GM10248 (cell line): ENCODE measurements around the gene GABARAPL2.
A peak's percentile ranks its signal among the peaks of the same experiment; 100 is the strongest.

Source experiments
- CTCF ChIA-PET: fragments of 300-600 bp; sonication (Branson Sonifier 250); formaldehyde crosslinking; extraction: SDS; loops from one replicate; lab custom pipeline; 2021; ENCODE audit warnings: antibody characterized with exemption; lab: Yijun Ruan, JAX
- POLR2A ChIA-PET: fragments of 350-650 bp; sonication (Branson Sonifier 250); formaldehyde crosslinking; extraction: SDS; loops from one replicate; lab custom pipeline; 2020; ENCODE audit warnings: antibody characterized with exemption; lab: Yijun Ruan, JAX
- DNase-seq: peaks from one replicate; pipeline ENCODE4 v3.0.0; 2012; ENCODE audit errors: extremely low spot score
- CTCF ChIP-seq: IDR thresholded peaks from 2 replicates; pipeline ENCODE4 v1.5.1; 2012; ENCODE audit warnings: mild to moderate bottlenecking, low read depth; ENCODE audit errors: extremely low read depth, missing control alignments, control extremely low read depth

Gene GABARAPL2

GRCh38 chr16:75620326-75621169, 54.4 kb downstream of the GABARAPL2 start:
- ChIA-PET POLR2A (interaction anchor here (0.6 kb wide), 1 partner anchor 183 kb away, joined by 5 read pairs; no protein-coding TSS in a partner anchor), CTCF (interaction anchor here (0.7 to 4.6 kb wide), 17 partner anchors 8 to 156 kb away, joined by 3 to 33 read pairs (median 4); partner anchors contain the start of genes KARS1, TERF2IP and TMEM170A)
- TF ChIP-seq CTCF = no peak
- no peak for DNase-seq

DNA sequence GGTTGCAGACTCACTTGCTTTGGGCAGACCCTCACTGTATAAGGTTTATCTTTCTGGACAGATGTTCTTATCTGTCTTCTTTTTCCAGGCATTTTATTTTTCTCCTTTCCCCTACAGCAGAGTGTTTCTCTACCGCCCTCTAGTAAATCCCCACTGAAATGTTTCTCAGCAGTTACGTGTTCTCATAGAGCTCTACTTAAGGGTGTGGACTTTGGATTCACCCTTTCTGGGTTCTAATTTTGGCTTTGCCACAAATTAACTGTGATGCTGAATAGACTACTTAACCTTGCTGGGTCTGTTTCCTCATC, 54.9 kb downstream of the GABARAPL2 start:
- ChIA-PET CTCF (interaction anchor here (0.8 to 4.6 kb wide), 24 partner anchors 8 to 157 kb away, joined by 3 to 33 read pairs (median 4); partner anchors contain the start of genes KARS1, TERF2IP and TMEM170A), POLR2A (interaction anchor here (0.6 kb wide), 2 partner anchors 184 to 234 kb away, joined by 3 to 5 read pairs; no protein-coding TSS in a partner anchor)
- peak; percentile 41 for DNase-seq
- peak; percentile 57 for TF ChIP-seq CTCF

DNA sequence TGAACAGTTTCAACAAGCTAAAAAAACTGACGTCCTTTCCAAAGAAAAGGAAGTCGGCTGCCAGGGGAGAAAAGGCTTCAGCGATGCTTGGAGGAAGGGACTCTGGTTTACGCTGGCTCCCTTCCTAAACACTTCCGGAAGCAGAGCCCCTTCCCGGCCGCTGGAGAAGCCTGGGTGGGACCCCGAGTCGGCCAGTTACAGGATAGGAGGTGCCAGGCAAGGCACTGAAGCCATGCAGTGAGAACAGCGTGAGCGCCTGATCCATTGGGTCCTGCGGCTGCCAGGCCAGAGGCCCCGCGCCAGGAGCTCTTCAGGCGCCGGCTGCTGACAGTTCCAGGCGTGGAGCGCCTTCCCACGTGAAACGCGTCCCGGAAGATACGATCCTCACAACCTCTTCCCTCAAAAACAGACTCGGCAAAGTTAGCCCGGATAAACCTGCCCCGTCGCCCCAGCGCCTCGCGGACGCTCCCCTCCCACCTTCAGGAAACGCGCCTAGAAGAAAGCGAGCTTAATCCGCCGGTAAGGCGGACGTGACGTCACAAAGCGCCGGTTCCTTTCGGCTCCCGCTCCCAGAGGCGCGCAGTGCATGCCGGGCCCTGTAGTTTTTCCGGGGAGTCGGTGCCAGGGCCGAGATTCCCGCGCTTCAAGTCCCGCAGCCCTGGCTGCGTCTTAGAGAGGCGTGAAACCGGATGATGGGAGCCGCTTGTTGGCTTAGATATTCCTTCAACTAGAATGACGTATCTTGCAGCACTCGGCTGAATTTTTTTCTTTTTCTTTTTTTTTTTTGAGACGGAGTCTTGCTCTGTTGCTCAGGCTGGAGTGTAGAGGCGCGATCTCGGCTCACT, 56.8 kb downstream of the GABARAPL2 start, which contains the start of gene ADAT1:
Gene ADAT1 (minus strand): TSS at position 521 of the 845 bp plus-strand sequence. CDS start 2,482 bp downstream, outside the sequence.
- CTCF ChIA-PET = interaction anchor here (0.8 to 4.6 kb wide), 13 partner anchors 10 to 424 kb away, joined by 3 to 33 read pairs (median 5); partner anchors contain the start of genes KARS1, TERF2IP and TMEM231
- POLR2A ChIA-PET = interaction anchor here (0.6 to 1.2 kb wide), 6 partner anchors 25 to 638 kb away, joined by 3 to 12 read pairs (median 4); partner anchors contain the start of genes KARS1, TERF2IP and WDR59
- DNase-seq = peak; percentile 96
- TF ChIP-seq CTCF = no peak

GRCh38 chr16:75624921-75625334, 58.7 kb downstream of the GABARAPL2 start:
- ChIA-PET POLR2A (no interaction called here), CTCF (interaction anchor here (1.2 kb wide), 1 partner anchor 20 kb away, joined by 3 read pairs; no protein-coding TSS in a partner anchor)
- no peak for DNase-seq
- no peak for TF ChIP-seq CTCF

GRCh38 chr16:75626806-75627205, 60.6 kb downstream of the GABARAPL2 start:
- DNase-seq = no peak
- ChIA-PET POLR2A (no interaction called here), CTCF (interaction anchor here (1.0 to 2.0 kb wide), 3 partner anchors 15 to 137 kb away, joined by 3 to 5 read pairs (median 4); no protein-coding TSS in a partner anchor)
- TF ChIP-seq CTCF = no peak
